Germinal center (tissue), 1 donor: Measurements from ENCODE around the gene RPL38.

Experiments
- DNase-seq: peaks from one replicate; pipeline ENCODE4 v3.0.0; 2012; ENCODE audit warnings: mixed read lengths, low spot score

Gene RPL38

GRCh38 chr17:74203439-74204240 lies at the start of gene RPL38:
TSS of gene RPL38 (plus strand) at chr17:74203678. CDS start at chr17:74203956, 278 bp downstream.
- DNase-seq, result peak; percentile 90

- DNase-seq, result no peak
Observed at GRCh38 chr17:74153821-74154430, 49.6 kb upstream of the RPL38 start.

DNA sequence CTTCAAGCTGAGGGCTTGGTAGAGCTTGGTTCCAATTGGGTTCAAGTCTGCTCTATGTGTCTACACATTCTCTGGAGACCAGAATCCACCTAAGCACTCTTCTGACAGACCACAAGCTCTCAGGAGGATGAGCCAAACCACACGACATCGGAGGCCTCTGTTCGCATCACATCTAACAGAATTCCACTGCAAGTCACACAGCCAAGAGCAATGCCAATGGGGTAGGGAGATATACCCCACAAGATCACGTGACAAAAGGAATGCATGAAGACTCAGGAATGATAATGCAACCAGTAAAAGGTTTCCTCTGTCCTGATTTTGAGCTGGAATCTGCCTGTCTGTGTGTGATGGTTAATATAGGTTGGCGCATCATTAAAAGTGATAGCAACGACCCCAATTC lies 46.6 kb upstream of the RPL38 start:
- no peak for DNase-seq

DNA sequence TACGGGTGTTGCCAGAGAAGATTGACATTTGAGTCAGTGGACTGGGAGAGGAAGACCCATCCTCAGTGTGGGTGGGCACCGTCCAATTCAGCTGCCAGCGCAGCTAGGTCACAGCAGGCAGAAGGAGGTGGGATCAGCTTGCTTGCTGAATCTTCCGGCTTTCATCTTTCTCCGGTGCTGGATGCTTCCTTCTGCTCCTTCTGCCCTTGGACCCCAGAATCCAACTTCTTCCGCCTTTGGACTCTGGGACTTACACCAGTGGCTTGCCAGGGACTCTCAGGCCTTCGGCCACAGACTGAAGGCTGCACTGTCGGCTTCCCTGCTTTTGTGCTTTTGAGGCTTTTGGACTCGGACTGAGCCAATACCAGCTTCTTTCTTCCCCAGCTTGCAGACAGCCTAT lies 46.1 kb upstream of the RPL38 start:
- DNase-seq, result no peak

DNA sequence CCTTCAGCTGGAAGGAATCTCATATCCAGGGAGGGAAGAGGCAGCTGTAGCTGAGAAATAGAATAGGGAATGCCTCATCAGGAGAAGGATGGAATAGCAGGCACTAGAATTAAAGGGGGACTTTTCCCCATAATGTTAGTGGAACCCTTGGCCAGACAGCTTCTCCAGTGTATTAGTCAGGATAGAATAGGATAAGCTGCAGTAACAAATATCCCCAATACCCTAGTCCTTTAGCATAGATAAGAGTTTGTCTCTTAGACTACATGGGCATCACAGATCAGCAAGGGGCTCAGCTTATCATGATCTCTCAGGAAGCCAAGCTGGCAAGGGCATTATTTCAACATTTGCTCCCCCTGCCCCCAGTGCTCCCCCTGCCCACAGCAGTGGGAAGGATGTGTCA lies 44.7 kb upstream of the RPL38 start:
- no peak for DNase-seq

DNA sequence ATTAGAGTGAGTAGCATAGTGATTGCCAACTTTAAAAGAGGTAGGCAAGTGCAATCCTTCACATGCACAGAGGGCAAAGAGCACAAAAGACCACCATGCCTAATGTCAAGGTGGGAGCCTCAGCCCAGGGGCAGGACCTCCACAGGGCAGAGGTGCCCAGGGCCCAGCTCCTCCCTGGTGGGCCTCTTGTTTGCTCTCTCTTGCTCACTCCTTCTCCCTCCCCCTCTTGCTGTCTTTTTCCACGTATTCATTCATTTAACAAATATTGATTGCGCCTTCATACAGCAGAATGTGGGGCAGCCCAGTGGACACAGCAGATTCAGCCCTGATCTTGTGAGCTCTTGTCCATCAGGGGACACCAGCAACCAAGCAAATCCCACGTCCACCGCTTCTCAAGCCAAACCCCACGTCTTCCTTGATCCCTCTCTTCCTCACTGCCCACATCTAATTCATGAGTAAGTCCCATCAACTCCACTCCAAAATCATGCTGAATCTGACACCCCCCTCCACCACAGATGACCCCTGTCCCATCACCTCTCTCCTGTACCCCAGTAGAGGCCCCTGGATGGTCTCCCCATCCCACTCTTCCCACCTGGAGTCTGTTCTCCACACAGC lies 44.1 kb upstream of the RPL38 start:
- no peak for DNase-seq

DNA sequence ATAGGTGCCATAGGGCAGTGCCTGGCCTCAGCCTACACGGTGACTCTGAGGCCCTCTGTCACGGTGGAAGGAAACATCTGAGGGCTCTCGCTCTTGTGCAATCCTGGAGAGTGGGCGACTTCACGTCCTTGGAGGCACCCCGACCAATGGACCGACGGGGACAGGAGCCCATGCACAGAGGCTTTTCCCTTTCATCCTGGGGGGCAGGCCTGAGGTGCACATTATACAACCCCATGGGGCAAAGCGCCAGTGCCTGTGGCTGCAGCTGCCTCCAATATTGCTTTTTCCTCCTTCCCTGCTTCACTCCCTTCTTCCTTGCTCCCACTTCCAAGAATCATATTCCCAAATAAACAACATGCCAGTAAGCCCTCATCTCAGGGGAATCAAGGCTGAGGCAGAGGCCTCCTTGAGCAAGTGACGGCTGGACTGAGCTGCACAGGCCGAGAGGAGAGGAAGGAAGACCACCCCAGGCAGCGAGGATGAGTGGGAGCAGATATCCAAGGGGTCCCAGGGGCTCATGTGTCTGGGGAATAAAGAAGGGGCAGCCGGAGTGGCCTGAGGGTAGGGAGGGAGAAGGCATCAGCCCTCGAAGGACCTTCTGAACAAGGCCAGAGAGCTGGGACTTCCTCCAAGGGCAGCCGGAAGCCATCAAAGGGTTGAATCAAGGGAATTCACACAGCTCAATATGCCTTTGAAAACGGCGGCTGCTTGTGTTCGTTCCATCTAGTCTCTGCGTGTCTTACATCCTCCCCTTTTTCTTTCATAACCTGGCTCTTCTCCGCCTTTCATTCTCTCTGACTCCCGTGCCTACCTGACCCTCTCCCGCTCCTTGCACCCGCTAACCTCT lies 42.6 kb upstream of the RPL38 start:
- DNase-seq, result no peak

- no peak for DNase-seq
Observed at GRCh38 chr17:74161503-74161875, 42.0 kb upstream of the RPL38 start.

DNA sequence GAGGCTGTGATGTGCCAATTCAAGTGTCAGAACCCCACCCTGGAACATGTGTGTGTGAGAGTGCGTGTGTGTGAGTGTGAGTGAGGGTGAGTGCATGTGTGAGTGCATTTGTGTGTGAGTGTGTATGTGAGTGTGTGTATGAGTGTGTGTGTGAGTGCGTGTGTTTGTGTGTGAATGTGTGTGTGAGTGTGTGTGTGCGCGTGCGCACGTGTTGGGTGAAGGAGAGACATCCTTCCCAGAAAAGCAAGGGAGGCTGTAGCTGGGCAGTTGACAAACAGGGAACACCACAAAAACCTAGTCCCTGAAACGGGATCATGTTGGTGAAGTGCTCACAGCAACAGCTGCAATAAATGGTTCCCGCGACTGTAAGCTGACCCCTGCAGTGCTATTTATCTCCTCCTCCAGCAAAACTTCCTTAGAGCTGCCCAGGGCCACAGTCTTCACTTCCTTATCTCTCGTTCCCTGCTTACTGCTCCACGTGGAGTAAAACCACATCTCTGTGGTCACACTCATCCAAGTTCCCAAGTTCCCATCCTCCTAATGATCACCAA lies 40.1 kb upstream of the RPL38 start:
- no peak for DNase-seq

GRCh38 chr17:74163836-74164235 lies 39.6 kb upstream of the RPL38 start:
- no peak for DNase-seq

DNA sequence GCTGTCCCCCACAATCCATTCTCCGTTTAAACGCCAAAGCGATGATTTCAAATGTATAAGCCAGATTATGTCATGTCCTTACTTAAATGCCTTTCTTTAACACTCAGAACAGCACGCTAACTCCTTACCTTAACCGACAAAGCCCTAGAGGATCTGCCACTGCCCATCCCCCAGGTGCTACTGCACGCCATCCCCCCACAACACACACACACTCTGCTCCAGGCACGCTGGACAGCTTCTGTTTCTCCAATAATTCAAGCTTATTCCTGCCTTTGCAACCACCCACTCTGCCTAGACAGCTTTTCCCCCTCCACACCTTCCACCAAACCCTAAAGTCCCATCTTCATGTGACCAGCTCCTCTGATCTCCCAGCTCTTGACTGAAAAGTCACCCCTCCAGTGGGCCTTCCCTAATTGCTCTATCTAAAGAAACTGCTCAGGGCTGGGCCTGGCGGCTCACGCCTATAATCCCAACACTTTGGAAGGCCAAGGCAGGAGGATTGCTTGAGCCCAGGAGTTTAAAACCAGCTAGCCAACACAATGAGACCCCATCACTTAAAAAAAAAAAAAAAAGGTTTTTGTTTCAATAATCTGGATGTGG lies 38.9 kb upstream of the RPL38 start:
- DNase-seq, result no peak

DNA sequence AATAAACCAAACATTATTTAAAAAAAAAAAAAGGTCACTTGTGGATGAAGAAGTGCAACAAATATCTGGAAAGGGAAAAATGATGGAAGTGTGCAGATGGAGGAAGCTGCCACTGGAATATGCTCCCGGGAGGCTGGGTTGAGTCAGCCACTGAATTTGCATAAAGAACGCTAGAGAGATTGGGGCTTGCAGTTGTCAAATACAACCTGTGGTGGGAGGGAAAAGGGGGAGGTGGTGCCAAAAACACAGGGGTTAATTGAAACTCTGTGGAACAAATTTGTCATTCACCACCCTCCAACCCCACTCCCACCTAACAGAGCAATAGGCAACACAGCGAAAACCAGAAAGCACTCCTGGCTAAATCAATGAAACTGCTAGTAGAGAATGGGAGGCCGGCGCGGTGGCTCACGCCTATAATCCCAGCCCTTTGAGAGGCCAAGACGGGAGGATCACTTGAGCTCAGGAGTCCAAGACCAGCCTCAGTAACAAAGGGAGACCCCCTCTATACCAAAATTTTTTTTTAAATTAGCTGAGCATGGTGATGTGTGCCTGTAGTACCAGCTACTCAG lies 37.6 kb upstream of the RPL38 start:
- no peak for DNase-seq

DNA sequence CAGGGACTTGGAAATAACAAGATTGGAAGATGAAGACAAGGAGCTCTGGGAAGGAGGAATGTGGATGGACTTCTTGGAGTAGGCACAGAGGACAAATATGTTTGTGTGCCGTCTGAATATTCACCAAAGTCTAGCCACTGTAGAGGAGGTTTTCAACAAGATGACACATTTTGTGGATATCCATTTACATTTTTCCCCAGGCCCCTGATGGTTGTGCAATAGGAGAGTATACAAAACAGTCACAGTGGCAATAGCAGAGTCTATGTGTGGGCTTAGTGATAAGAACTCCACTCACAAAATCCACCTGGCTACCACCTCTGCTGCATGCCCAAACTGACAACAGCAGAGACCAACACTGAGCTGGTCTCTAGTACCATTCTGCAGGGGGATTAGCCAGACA lies 32.6 kb upstream of the RPL38 start:
- DNase-seq, result no peak

- no peak for DNase-seq
Observed at GRCh38 chr17:74172700-74173099, 30.8 kb upstream of the RPL38 start.

GRCh38 chr17:74176546-74177001 lies 26.9 kb upstream of the RPL38 start:
- peak; percentile 25 for DNase-seq

GRCh38 chr17:74177018-74177450 lies 26.4 kb upstream of the RPL38 start:
- no peak for DNase-seq

GRCh38 chr17:74179576-74179975 lies 23.9 kb upstream of the RPL38 start:
- DNase-seq, result no peak

DNA sequence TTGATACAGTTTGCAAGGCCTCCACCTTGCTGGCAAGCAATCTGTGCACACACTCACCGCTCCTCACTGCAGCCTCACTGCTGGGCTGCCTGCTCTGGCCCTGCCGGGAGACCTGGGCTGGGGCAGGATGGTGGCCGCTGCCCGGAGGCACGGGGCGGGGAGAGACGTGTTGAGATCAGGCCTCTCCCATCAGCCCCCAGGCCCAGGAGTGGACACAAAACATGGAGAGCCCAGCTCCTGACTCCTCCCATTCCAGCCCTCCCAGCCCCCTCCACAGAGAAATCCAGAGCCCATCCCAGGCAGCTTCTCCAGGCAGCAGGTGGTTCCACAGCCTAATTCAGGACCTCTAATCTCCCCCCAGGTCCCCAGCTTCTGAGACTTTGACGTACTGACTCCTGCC lies 23.1 kb upstream of the RPL38 start:
- DNase-seq, result no peak

DNA sequence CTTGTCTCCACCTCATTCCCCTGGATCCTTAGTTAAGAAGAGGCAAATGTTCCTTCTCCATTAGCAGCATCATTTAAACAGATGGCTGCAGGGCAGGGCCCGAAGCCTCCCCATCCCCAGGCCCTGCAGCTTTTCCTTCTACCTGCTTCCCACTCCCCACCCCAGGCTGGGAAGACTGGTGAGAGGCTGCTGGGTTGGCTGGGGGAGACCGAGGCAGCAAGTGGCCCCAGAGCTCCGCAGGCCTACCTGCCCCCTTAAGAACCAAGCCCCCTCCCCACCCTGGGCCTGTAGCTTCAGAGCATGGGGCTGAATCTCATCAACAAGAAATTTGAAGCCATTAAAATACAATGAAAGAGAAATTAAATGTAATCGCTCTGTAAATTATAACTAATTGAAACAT lies 22.1 kb upstream of the RPL38 start:
- DNase-seq, result no peak

GRCh38 chr17:74182041-74182723 lies 21.3 kb upstream of the RPL38 start:
- DNase-seq, result no peak

DNA sequence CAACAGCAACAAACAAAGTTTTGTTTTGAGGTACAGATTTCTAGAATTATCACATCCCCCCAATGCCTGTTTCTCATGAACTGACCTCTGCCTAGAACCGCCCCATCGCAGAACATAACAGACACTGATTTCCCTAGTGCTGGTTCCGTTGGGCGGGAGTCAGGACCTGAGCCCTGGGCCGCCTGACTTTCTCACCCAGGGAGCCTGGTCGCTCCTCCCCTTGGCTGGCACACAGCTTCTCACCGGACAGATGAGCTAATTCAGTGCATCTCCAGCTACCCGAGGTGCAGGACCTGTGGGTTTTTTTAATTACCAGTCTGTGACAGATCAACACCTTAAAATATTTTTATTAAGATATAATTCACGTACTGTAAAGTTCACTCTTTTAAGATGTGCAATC lies 20.1 kb upstream of the RPL38 start:
- DNase-seq, result no peak
